HG03521 (cell line): ENCODE measurements around the gene CFAP61.
"Not testable (repeated sequence)": the region's sequence is repeated elsewhere in the genome, so short reads cannot be mapped to it uniquely, and the experiment has no call there.

Source experiments
- ATAC-seq: cut with Tn5 transposase; IDR thresholded peaks from one replicate; pipeline ENCODE4 v1.9.1; 2021; ENCODE audit warnings: mild to moderate bottlenecking, moderate library complexity; ENCODE audit not compliant: unreplicated experiment

The CFAP61 gene

GRCh38 chr20:20089018-20089417 is 36.7 kb downstream of the CFAP61 start:
- no peak for ATAC-seq

- ATAC-seq: no peak
These were observed 37.6 kb downstream of the CFAP61 start for GRCh38 chr20:20089939-20090338.

GRCh38 chr20:20092827-20093226 is 40.5 kb downstream of the CFAP61 start:
- no peak for ATAC-seq

- no peak for ATAC-seq
These were observed 42.1 kb downstream of the CFAP61 start for GRCh38 chr20:20094410-20094809.

- no peak for ATAC-seq
These were observed 43.0 kb downstream of the CFAP61 start for GRCh38 chr20:20095114-20095872.

- ATAC-seq: no peak
These were observed 44.1 kb downstream of the CFAP61 start for GRCh38 chr20:20096421-20096820.

- no peak for ATAC-seq
These were observed 48.5 kb downstream of the CFAP61 start for GRCh38 chr20:20100881-20101280.

- ATAC-seq: no peak
These were observed 49.8 kb downstream of the CFAP61 start for GRCh38 chr20:20102163-20102562.

GRCh38 chr20:20102716-20103258 is 50.5 kb downstream of the CFAP61 start:
- ATAC-seq: no peak

- no peak for ATAC-seq
These were observed 51.2 kb downstream of the CFAP61 start for GRCh38 chr20:20103486-20103885.

- ATAC-seq: not testable (repeated sequence)
These were observed 70.9 kb downstream of the CFAP61 start for GRCh38 chr20:20123187-20123586.

- ATAC-seq: no peak
These were observed 78.1 kb downstream of the CFAP61 start for GRCh38 chr20:20130399-20130798.

GRCh38 chr20:20134941-20135575 is 82.7 kb downstream of the CFAP61 start:
- ATAC-seq: no peak

GRCh38 chr20:20136313-20136712 is 84.0 kb downstream of the CFAP61 start:
- no peak for ATAC-seq

GRCh38 chr20:20137851-20138250 is 85.5 kb downstream of the CFAP61 start:
- ATAC-seq: no peak

- ATAC-seq: no peak
These were observed 86.2 kb downstream of the CFAP61 start for GRCh38 chr20:20138301-20139064.

GRCh38 chr20:20139403-20139802 is 87.1 kb downstream of the CFAP61 start:
- no peak for ATAC-seq

GRCh38 chr20:20143165-20143564 is 90.8 kb downstream of the CFAP61 start:
- no peak for ATAC-seq

- ATAC-seq: no peak
These were observed 91.3 kb downstream of the CFAP61 start for GRCh38 chr20:20143646-20144045.

GRCh38 chr20:20148779-20149178 is 96.4 kb downstream of the CFAP61 start:
- ATAC-seq: no peak

GRCh38 chr20:20150241-20150640 is 97.9 kb downstream of the CFAP61 start:
- ATAC-seq: no peak
